NCI-H2171 treated with DMSO at 0.1 percent for 48 hours (cell line): ENCODE data around the gene CARMIL1.
"Not testable (repeated sequence)": the region's sequence is repeated elsewhere in the genome, so short reads cannot be mapped to it uniquely, and the experiment has no call there.

ENCODE experiments used
- DNase-seq: peaks from one replicate; lab custom pipeline; 2025; lab: John Stamatoyannopoulos, UW

Gene CARMIL1

DNA sequence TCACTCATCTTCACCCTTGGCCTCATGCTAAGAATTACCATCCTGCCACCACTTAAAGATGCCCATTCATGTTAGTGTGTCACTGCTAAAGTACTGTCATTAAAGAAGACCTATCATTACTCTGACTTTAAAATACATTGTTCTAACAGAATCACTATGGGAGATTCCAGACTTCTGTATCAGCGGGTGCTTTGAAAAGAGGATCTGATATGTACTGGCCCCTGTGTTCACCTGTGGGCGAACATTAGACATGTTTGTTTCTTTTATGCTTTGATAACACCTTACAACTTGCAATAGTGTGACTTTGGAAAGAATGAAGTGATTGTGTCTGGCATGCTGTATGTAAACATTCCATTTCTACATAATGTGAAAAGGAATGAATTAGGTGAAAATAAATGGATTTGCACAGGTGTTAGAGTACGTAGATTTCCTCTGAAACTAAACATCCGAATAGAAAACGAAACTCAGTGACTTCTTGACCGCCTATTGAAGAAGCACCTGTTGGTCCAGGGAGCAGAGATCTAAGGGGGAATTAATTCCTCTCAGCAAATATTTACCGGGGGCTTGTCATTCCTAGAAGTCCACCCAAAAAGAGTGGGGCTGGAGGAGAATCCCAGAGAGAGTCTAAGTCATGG lies 132.3 kb downstream of the CARMIL1 start:
- DNase-seq, result no peak

- DNase-seq, result no peak
Observed at GRCh38 chr6:25413207-25413905, 134.2 kb downstream of the CARMIL1 start.

GRCh38 chr6:25414168-25414567 lies 135.0 kb downstream of the CARMIL1 start:
- no peak for DNase-seq

DNA sequence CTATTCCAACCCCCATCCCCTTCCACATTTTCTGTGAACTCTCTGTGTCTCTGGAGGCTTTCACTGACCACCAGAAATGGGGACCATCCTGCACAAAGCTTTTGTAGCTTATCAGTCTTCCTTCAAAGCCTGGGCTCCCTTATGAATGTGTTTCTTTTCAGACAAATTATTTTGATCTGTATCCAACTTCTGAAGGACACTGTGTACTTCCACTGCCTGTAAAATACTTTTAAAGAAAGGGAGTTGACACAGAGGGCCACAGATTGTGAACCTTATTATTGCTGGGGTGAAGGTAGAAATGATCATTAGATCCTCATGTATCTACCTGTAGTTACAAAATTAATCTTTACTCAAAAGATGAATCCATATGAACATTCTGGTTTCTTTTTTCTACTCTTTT lies 135.6 kb downstream of the CARMIL1 start:
- no peak for DNase-seq

DNA sequence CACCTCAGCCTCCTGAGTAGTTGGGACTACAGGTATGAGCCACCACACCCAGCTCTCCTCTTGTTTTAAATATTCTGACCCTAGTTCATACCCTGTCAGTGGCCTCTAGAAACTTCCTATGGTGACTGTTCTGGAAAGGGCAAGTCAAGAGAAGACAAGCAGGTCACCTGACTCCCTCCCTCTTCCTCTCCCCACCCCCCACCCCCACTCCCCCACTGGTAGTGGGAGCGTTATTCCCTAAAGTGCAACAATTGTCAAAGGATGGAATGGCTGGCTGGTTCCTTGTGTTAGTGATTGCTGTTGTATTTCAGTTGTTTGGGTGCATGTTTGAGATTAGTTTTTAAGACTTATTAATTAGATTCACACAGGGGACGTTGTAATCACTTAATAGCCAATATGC lies 136.1 kb downstream of the CARMIL1 start:
- no peak for DNase-seq

DNA sequence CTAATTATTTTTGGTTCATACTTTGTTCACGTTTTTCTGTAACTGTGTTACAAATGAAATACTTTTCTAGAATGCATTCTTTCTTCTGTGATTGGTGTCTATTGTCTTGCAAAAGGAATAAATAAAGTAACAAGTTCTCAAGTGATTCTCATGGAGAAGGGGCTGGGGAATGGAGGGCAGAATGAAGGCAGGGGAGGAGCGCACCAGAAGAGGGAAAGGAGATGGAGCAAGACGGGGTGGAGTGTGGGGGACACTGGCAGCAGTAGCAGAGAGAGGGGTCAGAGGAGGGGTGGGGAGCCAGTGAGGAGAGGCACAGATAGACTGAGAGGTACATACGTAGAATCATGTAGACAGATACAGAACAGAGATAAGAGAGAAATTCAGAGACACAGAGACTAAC lies 136.5 kb downstream of the CARMIL1 start:
- DNase-seq, result no peak

DNA sequence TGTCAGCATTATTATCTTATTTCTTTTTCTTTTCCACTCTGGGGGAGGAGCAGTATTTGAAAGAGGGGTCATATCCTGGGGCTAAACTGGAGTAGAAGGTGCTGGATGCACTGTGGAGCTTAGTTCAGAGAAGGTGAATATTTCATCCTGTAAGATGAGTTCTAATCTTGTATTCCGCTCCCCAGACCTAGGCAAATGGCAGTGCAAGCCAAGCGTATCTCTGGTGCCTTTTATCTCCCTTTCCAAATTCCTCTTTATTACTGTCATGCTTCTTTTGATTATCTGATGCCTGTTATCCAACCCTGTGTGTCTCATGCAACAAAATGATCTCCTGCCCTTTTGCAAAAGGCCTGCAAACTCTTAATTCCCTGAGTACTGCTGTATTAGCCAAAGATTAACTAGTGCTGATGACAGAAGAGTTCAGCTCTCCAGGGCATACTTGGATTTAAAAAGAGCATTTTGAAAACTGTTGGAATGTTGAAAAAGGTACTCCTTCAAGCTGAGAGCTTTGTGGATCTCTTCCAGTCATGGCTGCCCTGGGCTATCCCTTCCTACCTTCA lies 138.0 kb downstream of the CARMIL1 start:
- DNase-seq, result no peak

DNA sequence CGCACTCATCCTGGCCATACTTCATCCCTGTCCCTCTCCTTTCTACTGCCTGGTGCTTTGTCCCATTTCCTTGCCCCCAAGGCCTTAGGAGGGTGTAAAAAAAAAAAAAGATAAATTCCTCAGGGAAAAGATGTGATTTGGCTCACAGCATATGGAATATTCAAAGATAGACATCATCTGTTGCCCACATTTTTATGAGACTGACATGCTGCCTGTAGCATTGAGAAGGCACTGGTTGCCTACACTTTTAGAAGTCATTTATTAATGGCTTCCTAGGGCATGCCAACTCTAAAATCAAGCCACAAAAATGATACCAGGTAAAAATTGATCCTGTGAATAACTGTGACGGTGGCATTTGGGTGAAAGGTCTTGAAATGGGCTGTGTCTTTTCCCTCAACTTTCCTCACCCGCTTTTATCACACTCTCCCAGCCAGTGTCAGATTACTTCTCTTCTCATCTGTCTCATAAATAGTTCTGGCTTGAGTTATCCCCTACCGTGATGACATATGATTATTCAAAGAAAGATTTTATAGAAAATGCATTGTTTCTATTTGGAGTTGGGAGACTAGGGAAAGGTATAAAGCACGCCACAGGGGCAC lies 139.4 kb downstream of the CARMIL1 start:
- DNase-seq, result peak; percentile 79

DNA sequence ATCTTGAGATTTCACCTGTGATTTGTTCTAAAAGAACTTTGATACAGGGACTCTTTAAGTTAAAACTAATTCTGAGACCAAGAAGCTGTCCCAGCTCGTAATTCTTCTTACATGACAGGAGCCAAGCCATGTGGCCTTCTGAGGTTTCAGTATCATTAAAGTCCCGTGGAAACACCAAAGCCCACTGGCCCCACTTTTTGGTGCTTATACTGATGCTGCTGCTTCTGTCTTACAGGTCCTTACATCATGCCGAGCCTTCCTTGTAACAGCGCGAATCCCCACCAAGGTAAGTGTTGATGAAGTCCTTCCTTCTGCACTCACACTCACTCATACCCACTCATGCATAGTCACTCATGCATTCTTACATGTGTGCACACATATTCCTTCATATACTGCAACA lies 140.7 kb downstream of the CARMIL1 start:
- DNase-seq, result no peak

DNA sequence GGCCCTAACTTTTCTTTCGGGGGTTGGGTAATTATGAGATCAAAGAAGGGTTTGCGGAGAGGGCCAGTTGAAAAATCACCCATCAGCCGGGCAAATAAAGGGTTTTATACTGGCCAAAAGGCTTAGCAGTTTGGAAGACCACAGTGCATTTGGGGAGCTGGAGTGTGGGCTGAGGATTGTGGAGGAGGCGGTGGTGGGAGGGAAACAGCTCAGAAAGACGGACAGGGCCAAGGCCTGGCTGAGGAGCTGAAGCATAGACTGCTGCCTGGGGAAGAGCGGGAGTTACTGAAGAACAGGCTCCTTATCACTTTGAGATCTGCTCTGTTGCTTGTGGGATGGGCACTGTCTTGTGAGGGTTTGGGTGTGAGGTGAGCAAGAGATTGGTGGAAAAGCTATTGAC lies 144.2 kb downstream of the CARMIL1 start:
- DNase-seq, result no peak

DNA sequence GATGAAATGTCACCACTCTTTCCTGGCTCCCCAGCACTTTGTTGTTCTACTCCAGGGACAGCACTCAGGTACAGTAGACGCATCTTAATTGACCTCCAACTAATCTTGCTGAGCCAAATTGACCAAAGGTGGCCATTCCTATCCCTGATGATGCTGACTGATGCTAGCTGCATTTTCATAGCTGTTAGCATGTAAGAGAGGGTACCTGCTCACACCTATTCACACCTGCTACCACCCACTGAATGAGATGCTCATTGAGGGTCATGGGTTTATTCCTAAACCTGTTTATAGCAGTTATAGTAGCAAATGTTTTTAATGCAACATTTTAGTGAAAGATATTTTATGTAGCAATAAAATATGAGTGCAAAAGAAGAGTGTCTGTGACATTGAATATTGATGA lies 145.1 kb downstream of the CARMIL1 start:
- DNase-seq, result no peak

DNA sequence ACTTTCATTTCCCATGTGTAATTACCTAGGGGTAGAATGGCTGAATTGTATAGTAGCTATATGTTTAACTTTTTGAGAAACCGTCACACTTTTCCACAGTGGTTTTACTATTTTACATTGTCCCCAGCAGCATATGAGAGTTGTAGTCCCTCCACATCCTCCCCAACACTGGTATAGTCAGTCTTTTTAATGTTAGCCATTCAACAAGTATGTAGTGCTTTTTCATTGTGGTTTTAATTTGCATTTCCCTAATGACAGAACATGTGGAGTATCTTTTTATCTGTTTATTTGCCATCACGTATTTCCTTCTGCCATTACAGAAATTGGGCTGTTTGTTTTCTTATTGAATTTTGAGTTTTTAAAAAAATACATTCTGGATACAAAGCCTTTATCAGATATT lies 148.4 kb downstream of the CARMIL1 start:
- no peak for DNase-seq

- no peak for DNase-seq
Observed at GRCh38 chr6:25428758-25429317, 149.7 kb downstream of the CARMIL1 start.

GRCh38 chr6:25431306-25431974 lies 152.3 kb downstream of the CARMIL1 start:
- DNase-seq, result no peak

DNA sequence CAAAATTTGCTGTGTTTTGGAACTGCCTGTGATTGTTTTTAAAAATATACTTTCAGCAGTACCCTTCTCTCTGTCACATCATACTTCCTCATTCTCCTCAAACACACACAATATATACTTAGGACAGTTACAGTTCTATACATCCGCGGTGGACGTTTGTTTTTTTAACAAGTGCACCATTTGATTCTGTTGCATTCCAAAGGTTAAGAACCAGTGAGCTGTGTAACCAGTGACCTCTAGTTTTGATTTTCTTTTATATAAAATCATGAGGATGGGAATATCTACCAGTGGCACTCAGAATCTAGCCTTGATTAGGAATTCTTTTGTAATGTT lies 152.8 kb downstream of the CARMIL1 start:
- DNase-seq, result no peak

GRCh38 chr6:25434921-25435320 lies 155.7 kb downstream of the CARMIL1 start:
- DNase-seq, result no peak

DNA sequence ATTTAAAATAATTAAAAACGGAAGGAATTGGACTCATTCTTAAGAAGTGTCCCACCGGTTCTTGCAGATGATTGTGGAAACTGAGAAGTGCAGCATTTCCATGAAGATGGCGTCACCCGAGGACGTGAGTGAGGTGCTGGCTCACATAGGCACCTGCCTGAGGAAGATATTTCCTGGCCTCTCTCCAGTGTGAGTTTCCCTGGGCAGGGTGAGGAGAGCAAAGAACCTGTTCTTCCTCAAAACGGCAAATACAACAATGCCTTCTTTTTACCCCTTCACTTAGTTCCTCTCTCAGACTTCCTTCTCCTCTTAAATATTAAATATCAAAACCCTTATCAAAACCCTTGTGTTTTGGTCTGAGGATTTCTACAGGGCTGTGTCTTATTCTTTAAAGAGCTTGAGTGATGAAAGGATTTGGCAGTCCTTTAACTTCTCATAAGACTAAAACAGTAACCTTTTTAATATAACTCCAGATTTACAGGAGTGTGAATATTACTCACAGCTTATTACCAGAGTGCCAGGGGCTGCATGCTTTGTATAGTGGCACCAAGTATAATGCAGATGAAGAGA lies 156.3 kb downstream of the CARMIL1 start:
- no peak for DNase-seq

DNA sequence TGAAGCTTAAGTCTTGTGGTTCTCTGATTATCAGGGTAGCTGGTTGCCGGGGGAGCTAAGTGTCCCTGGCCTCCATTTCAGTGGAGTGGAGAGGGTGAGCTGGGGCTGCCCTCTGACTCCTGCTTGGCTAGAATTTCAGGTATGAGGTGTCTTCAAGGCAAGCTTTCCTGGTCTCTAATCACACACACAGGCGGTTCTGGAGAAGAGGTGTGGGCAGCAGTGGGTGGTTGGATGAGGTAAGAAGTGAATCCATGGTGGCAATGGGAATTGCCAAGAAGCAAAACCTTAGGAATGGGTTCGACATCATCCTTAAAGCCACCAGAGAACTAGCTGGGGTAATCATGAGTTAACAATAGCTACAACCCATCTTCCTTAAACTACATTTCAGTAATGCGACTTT lies 157.6 kb downstream of the CARMIL1 start:
- no peak for DNase-seq

GRCh38 chr6:25439368-25439767 lies 160.2 kb downstream of the CARMIL1 start:
- no peak for DNase-seq

DNA sequence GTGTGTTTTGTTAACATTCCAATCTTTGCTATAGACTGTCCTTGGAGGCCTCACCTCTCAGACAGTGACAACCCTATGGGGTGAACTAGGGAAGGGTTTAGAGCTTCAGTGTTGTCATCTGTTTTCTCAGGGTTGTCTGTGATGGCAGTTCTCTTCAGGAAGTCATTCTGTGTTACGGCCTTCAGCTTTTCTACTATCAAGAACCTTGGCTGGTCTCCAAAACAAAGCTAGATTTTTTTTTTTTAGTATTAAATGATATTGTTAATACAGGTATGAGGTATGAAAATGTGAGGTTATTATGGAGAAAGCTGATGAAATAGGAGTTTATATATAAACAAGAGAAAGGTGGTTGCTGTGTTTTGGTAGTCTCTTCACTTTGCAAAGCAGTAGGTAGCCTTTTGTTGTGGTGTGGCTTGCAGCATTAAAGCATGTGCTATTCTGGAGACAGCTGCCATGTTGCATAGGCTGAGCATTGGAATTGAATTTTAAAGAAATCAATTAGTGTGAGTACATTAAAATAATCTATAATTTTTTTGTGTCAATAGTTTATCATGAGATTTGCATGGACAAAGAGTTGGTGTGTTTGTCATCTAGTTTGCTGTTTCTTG lies 162.6 kb downstream of the CARMIL1 start:
- no peak for DNase-seq

GRCh38 chr6:25442898-25443297 lies 163.7 kb downstream of the CARMIL1 start:
- DNase-seq, result no peak

DNA sequence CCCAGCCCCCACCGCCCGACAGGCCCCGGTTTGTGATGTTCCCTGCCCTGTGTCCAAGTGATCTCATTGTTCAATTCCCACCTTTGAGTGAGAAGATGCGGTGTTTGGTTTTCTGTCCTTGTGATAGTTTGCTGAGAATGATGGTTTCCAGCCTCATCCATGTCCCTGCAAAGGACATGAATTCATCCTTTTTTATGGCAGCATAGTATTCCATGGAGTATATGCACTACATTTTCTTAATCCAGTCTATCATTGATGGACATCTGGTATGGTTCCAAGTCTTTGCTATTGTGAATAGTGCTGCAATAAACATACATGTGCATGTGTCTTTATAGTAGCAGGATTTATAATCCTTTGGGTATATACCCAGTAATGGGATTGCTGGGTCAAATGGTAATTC lies 165.3 kb downstream of the CARMIL1 start:
- DNase-seq, result not testable (repeated sequence)
